A549 (cell line): ENCODE data around the gene DYNLT2.

Experiments
- CTCF ChIP-seq: fragments of >200 bp; sonication (Bioruptor Twin); formaldehyde crosslinking; IDR thresholded peaks from 3 replicates; pipeline ENCODE4 v1.5.1; 2016
- JUN ChIP-seq, 2 experiments: fragments of >200 bp; sonication (Bioruptor Twin); formaldehyde crosslinking; IDR thresholded peaks; 2 replicates in 1 of 2; 3 replicates in 1 of 2; pipeline ENCODE4 v1.6.1; 2016 to 2017

- TF ChIP-seq CTCF (no peak), JUN (IDR thresholded peaks at IDR 0.05) (no peak)
Observed at GRCh38 chr6:169798764-169799473, 47.5 kb upstream of the DYNLT2 start.
